ENCODE data around the gene ADGRG6. TPM values are rescaled to one million over a fixed set of nuclear protein-coding genes. Genes with fewer than 3 reads are reported as not detected.
A peak's percentile ranks its signal among the peaks of the same experiment; 100 is the strongest.

Gene ADGRG6
- 7.7 TPM for total RNA-seq

GRCh38 chr6:142301651-142302391, at the start of gene ADGRG6:
ADGRG6 (plus strand) TSS chr6:142302007; CDS start chr6:142302330, 323 bp downstream.
- H3K4me3 ChIP-seq, result peak within 1 kb of the TSS; percentile 53 to 69
- peaks cover 0 to 4% of the 10 kb centered on the region in 2 donors for H3K4me1 ChIP-seq
- H3K27me3 ChIP-seq, result no peaks in the 10 kb centered on the region
- TF ChIP-seq, protein P1, sequence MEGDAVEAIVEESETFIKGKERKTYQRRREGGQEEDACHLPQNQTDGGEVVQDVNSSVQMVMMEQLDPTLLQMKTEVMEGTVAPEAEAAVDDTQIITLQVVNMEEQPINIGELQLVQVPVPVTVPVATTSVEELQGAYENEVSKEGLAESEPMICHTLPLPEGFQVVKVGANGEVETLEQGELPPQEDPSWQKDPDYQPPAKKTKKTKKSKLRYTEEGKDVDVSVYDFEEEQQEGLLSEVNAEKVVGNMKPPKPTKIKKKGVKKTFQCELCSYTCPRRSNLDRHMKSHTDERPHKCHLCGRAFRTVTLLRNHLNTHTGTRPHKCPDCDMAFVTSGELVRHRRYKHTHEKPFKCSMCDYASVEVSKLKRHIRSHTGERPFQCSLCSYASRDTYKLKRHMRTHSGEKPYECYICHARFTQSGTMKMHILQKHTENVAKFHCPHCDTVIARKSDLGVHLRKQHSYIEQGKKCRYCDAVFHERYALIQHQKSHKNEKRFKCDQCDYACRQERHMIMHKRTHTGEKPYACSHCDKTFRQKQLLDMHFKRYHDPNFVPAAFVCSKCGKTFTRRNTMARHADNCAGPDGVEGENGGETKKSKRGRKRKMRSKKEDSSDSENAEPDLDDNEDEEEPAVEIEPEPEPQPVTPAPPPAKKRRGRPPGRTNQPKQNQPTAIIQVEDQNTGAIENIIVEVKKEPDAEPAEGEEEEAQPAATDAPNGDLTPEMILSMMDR (IDR thresholded peaks at IDR 0.05), result no peak
- DNase-seq (ENCODE audit: low spot score in 2 of 2), result peak in 1 of 2 donors; percentile 63
- H3K27ac ChIP-seq, result no peak within 1 kb of the TSS
- H3K9me3 ChIP-seq, result no peaks in the 10 kb centered on the region
- no peaks in the 10 kb centered on the region for H3K36me3 ChIP-seq
- intact Hi-C loops (cut with DNase I), result no loop called here

DNA sequence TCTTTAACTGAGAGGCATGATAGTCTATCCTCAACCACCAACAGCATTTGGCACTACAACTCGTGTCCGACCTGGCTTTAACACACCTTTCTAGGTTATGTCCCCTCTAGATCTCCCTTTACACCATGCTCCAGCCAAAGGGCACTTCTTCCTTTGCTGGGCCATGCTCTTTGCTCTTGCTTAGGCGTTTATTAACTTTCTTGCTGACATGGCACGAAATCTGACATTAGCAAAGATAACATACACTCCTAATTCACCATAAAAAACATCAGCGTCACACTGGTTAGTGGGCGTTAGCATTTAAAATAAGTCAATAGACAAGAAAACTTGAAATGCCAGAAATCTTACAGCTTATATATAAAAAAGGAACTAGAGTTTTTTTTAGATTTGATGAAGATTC, 47.3 kb upstream of the ADGRG6 start:
- Histone ChIP-seq H3K4me3 (no peak overlapping the region), H3K9me3 (no peaks in the 10 kb centered on the region), H3K4me1 (peaks cover 0 to 4% of the 10 kb centered on the region in 2 donors), H3K36me3 (no peaks in the 10 kb centered on the region), H3K27ac (no peak overlapping the region), H3K27me3 (no peaks in the 10 kb centered on the region)
- intact Hi-C loops (cut with DNase I), result no loop called here
- TF ChIP-seq, protein P1 (IDR thresholded peaks at IDR 0.05), result no peak
- DNase-seq (ENCODE audit: low spot score in 2 of 2), result no peak

- H3K27ac ChIP-seq, result peak overlapping the region; percentile 59 to 62
Observed at GRCh38 chr6:142255785-142256184, 46.0 kb upstream of the ADGRG6 start.

GRCh38 chr6:142258305-142258704, 43.5 kb upstream of the ADGRG6 start:
- Histone ChIP-seq H3K9me3 (no peaks in the 10 kb centered on the region), H3K36me3 (no peaks in the 10 kb centered on the region), H3K4me3 (no peak overlapping the region), H3K4me1 (peaks cover 0 to 4% of the 10 kb centered on the region in 2 donors), H3K27me3 (no peaks in the 10 kb centered on the region), H3K27ac (peak overlapping the region in 1 of 2 donors; percentile 10)
- DNase-seq (ENCODE audit: low spot score in 2 of 2), result no peak
- TF ChIP-seq, protein P1 (IDR thresholded peaks at IDR 0.05), result no peak
- intact Hi-C loops (cut with DNase I), result no loop called here

More at GRCh38 chr6:142255785-142256184, 46.0 kb upstream of the ADGRG6 start:
- Histone ChIP-seq H3K4me1 (peaks cover 0 to 4% of the 10 kb centered on the region in 2 donors), H3K9me3 (no peaks in the 10 kb centered on the region), H3K36me3 (no peaks in the 10 kb centered on the region), H3K27me3 (no peaks in the 10 kb centered on the region), H3K4me3 (peak overlapping the region in 1 of 2 donors; percentile 6)
- DNase-seq (ENCODE audit: low spot score in 2 of 2), result no peak
- intact Hi-C loops (cut with DNase I), result no loop called here
- TF ChIP-seq, protein P1 (IDR thresholded peaks at IDR 0.05), result no peak

DNA sequence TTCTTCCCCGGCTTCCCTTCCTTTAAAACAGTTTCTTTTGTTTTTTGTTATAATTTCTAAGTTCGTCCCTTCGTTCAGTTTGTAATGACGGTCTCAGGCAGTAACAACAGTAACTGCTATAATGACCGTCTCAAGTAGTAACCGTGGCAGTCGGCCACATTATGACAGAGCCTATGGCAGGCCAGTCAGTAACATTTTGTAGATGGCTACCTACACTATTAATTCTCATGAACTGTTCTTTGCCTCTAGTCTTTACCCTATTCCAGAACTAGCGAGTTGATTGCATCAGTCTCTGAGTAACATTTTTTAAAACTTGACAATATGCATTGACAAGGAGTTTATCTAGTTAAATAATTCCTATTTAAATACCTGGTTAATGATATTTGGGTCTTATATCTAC, 43.0 kb upstream of the ADGRG6 start:
- DNase-seq (ENCODE audit: low spot score in 2 of 2), result no peak
- H3K27me3 ChIP-seq, result no peaks in the 10 kb centered on the region
- H3K9me3 ChIP-seq, result no peaks in the 10 kb centered on the region
- H3K4me3 ChIP-seq, result no peak overlapping the region
- no peaks in the 10 kb centered on the region for H3K36me3 ChIP-seq
- intact Hi-C loops (cut with DNase I), result no loop called here
- TF ChIP-seq, protein P1 (IDR thresholded peaks at IDR 0.05), result no peak
- H3K27ac ChIP-seq, result peak overlapping the region in 1 of 2 donors; percentile 10
- peaks cover 0 to 4% of the 10 kb centered on the region in 2 donors for H3K4me1 ChIP-seq

All from ascending aorta (tissue), 2 donors.